HL-60 (cell line): Measurements from ENCODE around the gene TBC1D5.
"Not testable (repeated sequence)": the region's sequence is repeated elsewhere in the genome, so short reads cannot be mapped to it uniquely, and the experiment has no call there.

Source experiments
- DNase-seq, 2 experiments: peaks; one replicate each; pipeline ENCODE4 v3.0.0-alpha.2; 2010 to 2020; ENCODE audit warnings: low read depth in 1 of 2, low spot score in 1 of 2
- H3K27ac ChIP-seq: fragments of 250-450 bp; sonication (Bioruptor Pico); replicated peaks from 2 replicates; pipeline ENCODE4 v1.5.1; 2020; ENCODE audit warnings: mild to moderate bottlenecking, moderate library complexity
- H3K27me3 ChIP-seq: fragments of 250-450 bp; sonication (Bioruptor Pico); 2 replicates; pipeline ENCODE4 v1.5.1; 2021; ENCODE audit warnings: mild to moderate bottlenecking, moderate library complexity; ENCODE audit not compliant: insufficient read depth, poor library complexity, severe bottlenecking
- H3K4me3 ChIP-seq: replicated peaks from 2 replicates; pipeline ENCODE4 v1.5.1; 2011; ENCODE audit warnings: mild to moderate bottlenecking, control low read depth, low read length; ENCODE audit not compliant: insufficient read depth
- CTCF ChIP-seq: IDR thresholded peaks from one replicate; pipeline ENCODE4 v1.5.1; 2011; ENCODE audit warnings: low read length, control low read depth, inconsistent platforms; ENCODE audit not compliant: insufficient read depth
- GABPA ChIP-seq: IDR thresholded peaks from 2 replicates; pipeline ENCODE4 v1.6.1; 2012; ENCODE audit warnings: low read depth
- POLR2AphosphoS5 ChIP-seq: IDR thresholded peaks from 2 replicates; pipeline ENCODE4 v1.6.1; 2012; ENCODE audit warnings: low read depth
- REST ChIP-seq: IDR thresholded peaks from 2 replicates; pipeline ENCODE4 v1.6.1; 2012; ENCODE audit warnings: low read depth; ENCODE audit not compliant: insufficient replicate concordance
- SPI1 ChIP-seq: IDR thresholded peaks from 2 replicates; pipeline ENCODE4 v1.6.1; 2012; ENCODE audit warnings: low read depth, mild to moderate bottlenecking, borderline replicate concordance

TBC1D5 gene

GRCh38 chr3:17707813-17708543, 34.5 kb downstream of the TBC1D5 start:
- Histone ChIP-seq H3K27me3 (no peaks in the 10 kb centered on the region), H3K27ac (no peak overlapping the region), H3K4me3 (no peak overlapping the region)
- no peak for DNase-seq
- TF ChIP-seq CTCF (no peak), GABPA (no peak), POLR2AphosphoS5 (no peak), SPI1 (no peak), REST (no peak)

- H3K27me3 ChIP-seq, DNase-seq: not testable (repeated sequence)
Measured at GRCh38 chr3:17705991-17706390, 36.4 kb downstream of the TBC1D5 start.

GRCh38 chr3:17699815-17700214, 42.6 kb downstream of the TBC1D5 start:
- H3K27me3 ChIP-seq, H3K4me3 ChIP-seq, DNase-seq, H3K27ac ChIP-seq: not testable (repeated sequence)

More at GRCh38 chr3:17705991-17706390, 36.4 kb downstream of the TBC1D5 start:
- H3K27ac ChIP-seq, H3K4me3 ChIP-seq: not testable (repeated sequence)

- H3K27me3 ChIP-seq, DNase-seq, H3K27ac ChIP-seq, H3K4me3 ChIP-seq: not testable (repeated sequence)
Measured at GRCh38 chr3:17695665-17696064, 46.8 kb downstream of the TBC1D5 start.

- DNase-seq, H3K27ac ChIP-seq, H3K27me3 ChIP-seq, H3K4me3 ChIP-seq: not testable (repeated sequence)
Measured at GRCh38 chr3:17693670-17693999, 48.8 kb downstream of the TBC1D5 start.

- H3K4me3 ChIP-seq, DNase-seq, H3K27ac ChIP-seq, H3K27me3 ChIP-seq: not testable (repeated sequence)
Measured at GRCh38 chr3:17692846-17693669, 49.4 kb downstream of the TBC1D5 start.

GRCh38 chr3:17687566-17687965, 54.9 kb downstream of the TBC1D5 start:
- no peak for DNase-seq
- H3K4me3 ChIP-seq: no peak overlapping the region
- no peaks in the 10 kb centered on the region for H3K27me3 ChIP-seq
- TF ChIP-seq POLR2AphosphoS5: no peak
- no peak overlapping the region for H3K27ac ChIP-seq
